Testis (tissue), 2 donors: Measurements from ENCODE around the gene TTBK2.

Source experiments
- POLR2A ChIP-seq: fragments of 450-650 bp; IDR thresholded peaks from one replicate; pipeline ENCODE4 v1.6.1; 2017; ENCODE audit warnings: antibody characterized with exemption, mild to moderate bottlenecking, moderate library complexity
- TF ChIP-seq, protein P1 (sequence below), 3 experiments: fragments of 450-650 bp in 2 of 3; fragments of 200-600 bp in 1 of 3; sonication (generic) in 1 of 3; IDR thresholded peaks; one replicate each; pipeline ENCODE4 v1.5.1; 2016 to 2019; ENCODE audit warnings: antibody characterized with exemption in 3 of 3, mild to moderate bottlenecking in 2 of 3, moderate library complexity in 1 of 3

DNA sequence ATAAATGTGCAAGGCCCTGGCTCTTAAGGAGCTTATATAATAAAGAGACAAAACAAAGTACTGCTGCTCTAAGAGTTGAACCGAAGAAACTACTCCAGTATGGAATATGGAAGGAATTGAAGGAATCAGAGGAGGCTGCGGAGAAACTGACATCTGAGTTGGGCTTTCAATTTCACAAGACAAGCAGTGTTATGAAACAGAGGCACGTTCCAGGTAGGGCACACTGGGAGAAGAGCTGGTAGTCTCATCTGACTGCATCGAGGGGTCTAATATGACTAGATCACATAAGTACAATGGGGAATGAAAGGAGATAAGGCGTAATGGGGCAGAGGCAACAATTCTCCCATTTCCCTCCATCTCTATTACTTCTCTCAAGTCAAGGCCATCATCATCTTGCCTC is 115.3 kb downstream of the TTBK2 start:
- TF ChIP-seq, protein P1, sequence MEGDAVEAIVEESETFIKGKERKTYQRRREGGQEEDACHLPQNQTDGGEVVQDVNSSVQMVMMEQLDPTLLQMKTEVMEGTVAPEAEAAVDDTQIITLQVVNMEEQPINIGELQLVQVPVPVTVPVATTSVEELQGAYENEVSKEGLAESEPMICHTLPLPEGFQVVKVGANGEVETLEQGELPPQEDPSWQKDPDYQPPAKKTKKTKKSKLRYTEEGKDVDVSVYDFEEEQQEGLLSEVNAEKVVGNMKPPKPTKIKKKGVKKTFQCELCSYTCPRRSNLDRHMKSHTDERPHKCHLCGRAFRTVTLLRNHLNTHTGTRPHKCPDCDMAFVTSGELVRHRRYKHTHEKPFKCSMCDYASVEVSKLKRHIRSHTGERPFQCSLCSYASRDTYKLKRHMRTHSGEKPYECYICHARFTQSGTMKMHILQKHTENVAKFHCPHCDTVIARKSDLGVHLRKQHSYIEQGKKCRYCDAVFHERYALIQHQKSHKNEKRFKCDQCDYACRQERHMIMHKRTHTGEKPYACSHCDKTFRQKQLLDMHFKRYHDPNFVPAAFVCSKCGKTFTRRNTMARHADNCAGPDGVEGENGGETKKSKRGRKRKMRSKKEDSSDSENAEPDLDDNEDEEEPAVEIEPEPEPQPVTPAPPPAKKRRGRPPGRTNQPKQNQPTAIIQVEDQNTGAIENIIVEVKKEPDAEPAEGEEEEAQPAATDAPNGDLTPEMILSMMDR (IDR thresholded peaks at IDR 0.05): no peak
- no peak for TF ChIP-seq POLR2A
